GM06990 (cell line): ENCODE data around the gene LRP1B.

Experiments
- DNase-seq: peaks from one replicate; pipeline ENCODE4 v3.0.0-alpha.2; 2011; ENCODE audit not compliant: insufficient read length; ENCODE audit errors: extremely low read depth
- H3K27me3 ChIP-seq: replicated peaks from 2 replicates; pipeline ENCODE4 v1.6.0; 2011; ENCODE audit warnings: low read length; ENCODE audit not compliant: control insufficient read depth, insufficient read depth
- H3K36me3 ChIP-seq: 2 replicates; pipeline ENCODE4 v1.5.1; 2011; ENCODE audit warnings: low read length; ENCODE audit not compliant: control insufficient read depth, insufficient read depth
- H3K4me3 ChIP-seq: replicated peaks from 2 replicates; pipeline ENCODE4 v1.5.1; 2011; ENCODE audit warnings: low read depth, mild to moderate bottlenecking, control low read depth, low read length
- CTCF ChIP-seq: IDR thresholded peaks from 2 replicates; pipeline ENCODE4 v1.5.1; 2011; ENCODE audit warnings: low read length, control low read depth, mild to moderate bottlenecking, inconsistent platforms; ENCODE audit not compliant: insufficient read depth, poor library complexity, severe bottlenecking

Gene LRP1B

GRCh38 chr2:141741652-141742051 lies 389.2 kb downstream of the LRP1B start:
- Histone ChIP-seq H3K4me3 (no peak overlapping the region), H3K36me3 (no peaks in the 10 kb centered on the region), H3K27me3 (no peaks in the 10 kb centered on the region)
- no peak for DNase-seq
- TF ChIP-seq CTCF: no peak

- TF ChIP-seq CTCF: no peak
- Histone ChIP-seq H3K27me3 (no peaks in the 10 kb centered on the region), H3K4me3 (no peak overlapping the region), H3K36me3 (no peaks in the 10 kb centered on the region)
- no peak for DNase-seq
Measured at GRCh38 chr2:141737492-141738255, 393.1 kb downstream of the LRP1B start.

- no peak for DNase-seq
- Histone ChIP-seq H3K27me3 (no peaks in the 10 kb centered on the region), H3K36me3 (no peaks in the 10 kb centered on the region), H3K4me3 (no peak overlapping the region)
- no peak for TF ChIP-seq CTCF
Measured at GRCh38 chr2:141736466-141736865, 394.4 kb downstream of the LRP1B start.

GRCh38 chr2:141728886-141729285 lies 401.9 kb downstream of the LRP1B start:
- Histone ChIP-seq H3K27me3 (no peaks in the 10 kb centered on the region), H3K4me3 (no peak overlapping the region), H3K36me3 (no peaks in the 10 kb centered on the region)
- no peak for DNase-seq
- no peak for TF ChIP-seq CTCF

- H3K36me3 ChIP-seq: no peaks in the 10 kb centered on the region
- no peak for TF ChIP-seq CTCF
- no peaks in the 10 kb centered on the region for H3K27me3 ChIP-seq
- no peak for DNase-seq
- H3K4me3 ChIP-seq: no peak overlapping the region
Measured at GRCh38 chr2:141728142-141728541, 402.7 kb downstream of the LRP1B start.

GRCh38 chr2:141724426-141724825 lies 406.4 kb downstream of the LRP1B start:
- H3K36me3 ChIP-seq: no peaks in the 10 kb centered on the region
- H3K4me3 ChIP-seq: no peak overlapping the region
- DNase-seq: no peak
- no peak for TF ChIP-seq CTCF
- H3K27me3 ChIP-seq: no peaks in the 10 kb centered on the region
